ENCODE measurements around the gene LBHD2.
A peak's percentile ranks its signal among the peaks of the same experiment; 100 is the strongest.

Gene LBHD2

GRCh38 chr14:103071544-103072251, 12.3 kb upstream of the LBHD2 start:
- Histone ChIP-seq H3K9ac (ENCODE audit: low read length) (no peak overlapping the region), H3K27me3 (ENCODE audit: control insufficient read depth, insufficient read depth, low read length) (peaks cover 5% of the 10 kb centered on the region), H3K4me3 (ENCODE audit: low read length) (no peak overlapping the region), H3K4me1 (ENCODE audit: control insufficient read depth, insufficient read depth, low read length) (no peaks in the 10 kb centered on the region), H3K36me3 (ENCODE audit: control insufficient read depth, insufficient read depth, low read length) (no peaks in the 10 kb centered on the region), H3K27ac (ENCODE audit: low read depth, low read length) (no peak overlapping the region)

GRCh38 chr14:103072595-103073366, 11.2 kb upstream of the LBHD2 start:
- Histone ChIP-seq H3K27me3 (ENCODE audit: control insufficient read depth, insufficient read depth, low read length) (peaks cover 5% of the 10 kb centered on the region), H3K4me1 (ENCODE audit: control insufficient read depth, insufficient read depth, low read length) (no peaks in the 10 kb centered on the region), H3K36me3 (ENCODE audit: control insufficient read depth, insufficient read depth, low read length) (no peaks in the 10 kb centered on the region), H3K9ac (ENCODE audit: low read length) (no peak overlapping the region), H3K4me3 (ENCODE audit: low read length) (no peak overlapping the region), H3K27ac (ENCODE audit: low read depth, low read length) (no peak overlapping the region)

GRCh38 chr14:103073367-103073875, 10.6 kb upstream of the LBHD2 start:
- Histone ChIP-seq H3K27ac (ENCODE audit: low read depth, low read length) (no peak overlapping the region), H3K4me1 (ENCODE audit: control insufficient read depth, insufficient read depth, low read length) (no peaks in the 10 kb centered on the region), H3K4me3 (ENCODE audit: low read length) (no peak overlapping the region), H3K36me3 (ENCODE audit: control insufficient read depth, insufficient read depth, low read length) (no peaks in the 10 kb centered on the region), H3K9ac (ENCODE audit: low read length) (no peak overlapping the region), H3K27me3 (ENCODE audit: control insufficient read depth, insufficient read depth, low read length) (peaks cover 4% of the 10 kb centered on the region)

DNA sequence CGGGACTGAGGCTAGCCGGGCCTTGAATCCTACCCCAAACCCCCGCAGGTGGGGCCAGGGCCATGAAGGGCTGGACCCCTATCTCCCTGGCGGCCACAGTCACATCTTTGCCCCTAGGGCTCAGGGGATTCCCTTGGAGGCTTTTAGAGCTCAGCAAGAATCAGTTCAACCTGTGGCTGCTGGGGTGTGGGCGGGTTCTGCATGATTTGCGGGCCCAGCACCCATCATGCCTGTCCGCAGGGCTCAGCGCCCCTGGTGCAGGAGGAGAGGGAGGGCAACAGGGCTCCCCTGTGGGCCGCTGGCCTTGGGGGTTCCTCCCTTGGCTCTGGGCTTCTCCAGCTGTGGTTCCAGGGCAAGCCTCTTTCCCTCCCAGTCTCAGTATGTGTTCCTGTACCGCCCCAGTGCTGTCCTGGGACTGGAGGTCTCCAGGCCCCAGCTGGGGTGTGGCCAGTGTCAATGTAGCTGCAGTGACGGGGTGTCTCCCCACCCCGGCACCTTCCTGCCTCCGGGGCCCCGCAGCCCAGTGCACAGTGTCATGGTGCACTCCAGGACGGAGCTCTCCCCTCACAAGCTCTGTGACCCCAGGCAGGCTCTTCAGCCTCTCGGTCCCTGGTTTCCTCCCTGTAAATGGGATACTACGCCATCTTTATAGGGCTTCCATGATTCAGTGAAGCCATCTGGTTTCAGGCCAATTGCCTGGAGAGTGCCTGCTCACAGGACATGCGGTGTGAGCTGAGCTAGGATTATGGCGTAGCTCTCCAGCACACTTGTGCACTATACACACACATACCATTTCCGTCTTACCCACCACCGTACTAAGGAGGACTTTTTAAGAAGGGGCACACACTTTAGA, 9.9 kb upstream of the LBHD2 start:
- H3K36me3 ChIP-seq (ENCODE audit: control insufficient read depth, insufficient read depth, low read length) = no peaks in the 10 kb centered on the region
- H3K27ac ChIP-seq (ENCODE audit: low read depth, low read length) = no peak overlapping the region
- no peaks in the 10 kb centered on the region for H3K4me1 ChIP-seq (ENCODE audit: control insufficient read depth, insufficient read depth, low read length)
- no peak overlapping the region for H3K9ac ChIP-seq (ENCODE audit: low read length)
- H3K27me3 ChIP-seq (ENCODE audit: control insufficient read depth, insufficient read depth, low read length) = no peaks in the 10 kb centered on the region
- H3K4me3 ChIP-seq (ENCODE audit: low read length) = no peak overlapping the region

GRCh38 chr14:103074729-103075367, 9.2 kb upstream of the LBHD2 start:
- no peak overlapping the region for H3K27ac ChIP-seq (ENCODE audit: low read depth, low read length)

DNA sequence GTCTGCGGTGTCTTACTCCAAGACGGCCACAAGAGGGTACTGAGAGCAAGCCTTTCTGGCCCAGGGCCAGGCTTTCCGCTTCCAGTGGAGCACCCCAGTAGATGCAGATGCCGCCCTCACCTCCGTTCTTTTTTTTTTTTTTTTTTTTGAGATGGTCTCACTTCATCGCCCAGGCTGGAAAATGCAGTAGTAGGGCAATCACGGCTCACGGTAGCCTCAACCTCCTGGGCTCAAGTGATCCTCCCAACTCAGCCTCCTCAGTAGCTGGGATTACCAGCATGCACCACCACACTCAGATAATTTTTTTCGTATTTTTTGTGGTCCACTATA, 5.6 kb upstream of the LBHD2 start:
- no peaks in the 10 kb centered on the region for H3K4me1 ChIP-seq (ENCODE audit: control insufficient read depth, insufficient read depth, low read length)
- peaks cover 6% of the 10 kb centered on the region for H3K27me3 ChIP-seq (ENCODE audit: control insufficient read depth, insufficient read depth, low read length)
- no peak overlapping the region for H3K27ac ChIP-seq (ENCODE audit: low read depth, low read length)
- no peaks in the 10 kb centered on the region for H3K36me3 ChIP-seq (ENCODE audit: control insufficient read depth, insufficient read depth, low read length)
- no peak overlapping the region for H3K4me3 ChIP-seq (ENCODE audit: low read length)
- H3K9ac ChIP-seq (ENCODE audit: low read length) = no peak overlapping the region

More at GRCh38 chr14:103074729-103075367, 9.2 kb upstream of the LBHD2 start:
- H3K4me1 ChIP-seq (ENCODE audit: control insufficient read depth, insufficient read depth, low read length) = no peaks in the 10 kb centered on the region
- H3K27me3 ChIP-seq (ENCODE audit: control insufficient read depth, insufficient read depth, low read length) = peaks cover 3% of the 10 kb centered on the region
- H3K9ac ChIP-seq (ENCODE audit: low read length) = no peak overlapping the region
- no peaks in the 10 kb centered on the region for H3K36me3 ChIP-seq (ENCODE audit: control insufficient read depth, insufficient read depth, low read length)
- H3K4me3 ChIP-seq (ENCODE audit: low read length) = peak overlapping the region; percentile 55

DNA sequence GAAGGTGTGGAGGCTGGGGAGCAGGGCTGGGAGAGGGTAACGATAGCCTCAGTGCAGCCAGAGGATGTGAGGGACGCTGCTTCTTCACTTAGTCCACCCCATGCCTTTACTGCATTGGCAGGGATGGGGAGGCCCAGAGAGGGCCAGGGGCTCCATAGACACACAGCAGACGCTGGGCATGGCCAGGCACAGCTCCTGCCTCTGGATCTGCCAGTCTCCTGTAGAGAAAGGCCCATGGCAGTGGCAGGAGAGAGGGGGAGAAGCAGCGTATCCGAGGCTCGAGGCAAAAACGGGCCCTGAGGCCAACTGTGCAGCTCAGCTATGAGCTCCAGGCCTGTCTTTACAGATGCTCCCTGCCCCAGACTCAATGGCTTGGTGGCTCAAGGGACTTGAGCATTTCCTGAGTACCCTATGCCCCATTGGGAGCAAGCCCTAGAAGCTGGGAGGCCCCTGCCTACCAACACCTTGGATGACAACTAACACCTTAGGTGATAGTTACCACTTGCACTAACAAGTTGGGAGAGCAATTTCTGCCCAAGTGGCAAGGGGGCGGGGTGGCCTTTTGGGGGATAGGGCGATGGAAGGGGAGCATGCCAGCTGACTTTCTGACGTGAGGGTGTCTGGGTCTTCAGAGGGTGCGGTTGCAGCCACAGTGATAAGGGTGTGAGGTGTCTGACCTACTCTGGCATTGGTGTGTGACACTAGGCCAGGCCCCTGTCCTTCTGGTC, 5.0 kb upstream of the LBHD2 start:
- H3K9ac ChIP-seq (ENCODE audit: low read length) = no peak overlapping the region

DNA sequence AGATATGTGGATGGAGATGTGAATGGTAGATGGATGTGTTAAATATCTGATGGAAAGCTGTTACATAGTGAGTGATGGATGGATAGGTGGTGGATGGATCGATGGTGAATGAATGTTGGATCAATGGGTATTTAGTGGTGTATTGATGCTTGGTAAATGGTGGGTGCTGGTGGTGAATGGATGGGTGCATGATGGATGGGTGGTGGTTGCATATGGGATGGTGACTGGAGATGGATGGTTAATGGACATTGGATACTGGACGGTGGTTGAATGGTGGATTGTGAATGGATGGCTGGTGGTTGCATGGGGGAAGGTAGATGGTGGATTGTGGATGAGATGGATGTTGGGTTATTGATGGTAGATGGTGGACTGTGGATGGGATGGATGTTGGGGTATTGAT, 2.1 kb upstream of the LBHD2 start:
- Histone ChIP-seq H3K36me3 (ENCODE audit: control insufficient read depth, insufficient read depth, low read length) (no peaks in the 10 kb centered on the region), H3K27ac (ENCODE audit: low read depth, low read length) (no peak overlapping the region), H3K9ac (ENCODE audit: low read length) (no peak overlapping the region), H3K27me3 (ENCODE audit: control insufficient read depth, insufficient read depth, low read length) (peaks cover 18% of the 10 kb centered on the region), H3K4me1 (ENCODE audit: control insufficient read depth, insufficient read depth, low read length) (no peaks in the 10 kb centered on the region), H3K4me3 (ENCODE audit: low read length) (no peak overlapping the region)

More for the DNA sequence above, 5.0 kb upstream of the LBHD2 start:
- peaks cover 6% of the 10 kb centered on the region for H3K27me3 ChIP-seq (ENCODE audit: control insufficient read depth, insufficient read depth, low read length)
- no peak overlapping the region for H3K27ac ChIP-seq (ENCODE audit: low read depth, low read length)
- H3K4me3 ChIP-seq (ENCODE audit: low read length) = no peak overlapping the region
- H3K36me3 ChIP-seq (ENCODE audit: control insufficient read depth, insufficient read depth, low read length) = no peaks in the 10 kb centered on the region
- no peaks in the 10 kb centered on the region for H3K4me1 ChIP-seq (ENCODE audit: control insufficient read depth, insufficient read depth, low read length)

DNA sequence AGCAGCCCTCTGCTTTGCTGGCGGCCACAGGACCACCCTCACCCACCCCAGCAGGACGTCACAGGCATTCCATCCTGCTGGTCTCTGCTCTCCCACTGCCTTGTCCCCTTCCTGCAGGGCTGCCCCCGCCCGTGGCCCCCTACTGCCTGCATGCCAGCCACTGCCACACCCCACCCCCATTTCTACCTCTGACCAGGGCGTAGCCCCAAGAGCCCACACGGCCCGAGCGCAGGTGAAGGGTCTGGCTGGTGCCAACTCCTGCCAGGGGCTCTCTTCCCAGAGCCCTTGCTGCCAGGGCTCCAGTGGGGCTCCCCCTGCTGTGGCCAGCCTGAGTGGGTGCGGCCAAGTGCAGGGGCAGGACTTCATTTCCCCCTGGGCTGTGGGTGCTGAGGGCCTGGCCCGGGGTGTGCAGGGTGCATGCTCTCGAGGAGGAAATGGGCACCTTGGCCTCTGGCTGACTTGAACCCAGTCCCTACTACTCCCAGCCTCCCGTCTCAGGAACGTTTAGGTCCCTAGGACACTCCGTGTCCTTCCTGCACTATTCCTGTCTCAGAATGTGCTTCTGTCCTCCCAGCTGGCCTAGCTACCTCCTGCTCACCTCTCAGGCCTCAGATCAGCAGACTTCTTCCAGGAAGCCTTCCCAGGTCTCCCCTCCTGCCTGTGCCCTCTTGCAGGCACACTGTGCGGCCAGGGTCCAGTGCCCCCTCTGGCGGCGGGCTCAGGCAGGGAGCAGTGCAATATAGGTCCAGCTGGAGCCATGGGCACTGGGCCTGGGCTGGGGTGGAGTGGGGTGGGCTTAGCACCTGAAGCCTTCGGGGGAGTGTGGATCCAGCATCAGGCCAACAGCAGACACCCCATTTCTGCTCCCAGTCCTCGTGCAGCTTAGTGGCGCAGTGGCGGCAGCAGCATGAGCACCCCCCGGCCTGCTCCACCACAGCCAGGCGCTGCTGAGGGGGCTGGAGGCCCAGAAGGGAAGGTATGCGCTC, 1.4 kb downstream of the LBHD2 start:
- Histone ChIP-seq H3K36me3 (ENCODE audit: control insufficient read depth, insufficient read depth, low read length) (no peaks in the 10 kb centered on the region), H3K27me3 (ENCODE audit: control insufficient read depth, insufficient read depth, low read length) (peaks cover 15% of the 10 kb centered on the region), H3K4me3 (ENCODE audit: low read length) (no peak overlapping the region), H3K4me1 (ENCODE audit: control insufficient read depth, insufficient read depth, low read length) (no peaks in the 10 kb centered on the region), H3K27ac (ENCODE audit: low read depth, low read length) (no peak overlapping the region), H3K9ac (ENCODE audit: low read length) (no peak overlapping the region)

DNA sequence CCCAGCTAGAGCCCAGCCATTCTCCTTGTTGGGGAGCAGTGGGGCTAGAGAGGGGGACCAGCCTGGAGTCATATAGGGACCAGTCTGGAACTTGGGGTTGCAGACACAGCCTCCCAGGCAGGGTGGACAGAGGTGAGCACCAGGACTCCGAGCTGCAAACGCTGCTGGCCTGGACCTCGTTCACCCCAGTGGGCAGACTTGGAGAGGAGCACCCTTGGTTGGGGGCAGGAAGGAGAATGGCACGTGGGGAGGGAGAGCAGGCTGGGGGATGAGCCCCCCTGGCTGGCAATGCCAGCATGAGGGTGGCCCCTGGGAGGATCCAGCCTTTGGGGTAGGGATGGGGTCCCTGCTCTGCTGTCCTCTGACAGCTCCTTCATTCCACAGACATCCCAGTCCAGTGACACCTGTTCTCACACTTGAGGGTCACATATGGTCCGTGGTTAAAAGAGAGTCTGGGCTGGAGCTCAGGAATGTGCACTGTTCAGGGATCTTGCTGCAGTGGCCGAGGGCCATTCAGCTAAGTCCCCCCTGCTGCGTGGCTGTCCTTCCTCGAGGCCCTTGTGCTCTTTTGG, 2.8 kb downstream of the LBHD2 start:
- Histone ChIP-seq H3K27me3 (ENCODE audit: control insufficient read depth, insufficient read depth, low read length) (peaks cover 14% of the 10 kb centered on the region), H3K36me3 (ENCODE audit: control insufficient read depth, insufficient read depth, low read length) (no peaks in the 10 kb centered on the region), H3K4me3 (ENCODE audit: low read length) (no peak overlapping the region), H3K9ac (ENCODE audit: low read length) (no peak overlapping the region), H3K4me1 (ENCODE audit: control insufficient read depth, insufficient read depth, low read length) (no peaks in the 10 kb centered on the region), H3K27ac (ENCODE audit: low read depth, low read length) (no peak overlapping the region)

Measured in rectal smooth muscle tissue (tissue), 1 donor.